Erythroblast (primary cell): ENCODE results near the gene WDR91.

ENCODE experiments used
- DNase-seq, 2 experiments: peaks; one replicate each; lab custom pipeline; 2025; lab: John Stamatoyannopoulos, UW
- GATA1 ChIP-seq: IDR thresholded peaks from 2 replicates; pipeline ENCODE4 v1.6.1; 2011; ENCODE audit warnings: low read depth, mild to moderate bottlenecking, control low read depth, low read length, moderate library complexity
- POLR2A ChIP-seq: IDR thresholded peaks from 2 replicates; pipeline ENCODE4 v1.6.1; 2011; ENCODE audit warnings: mild to moderate bottlenecking, low read length

Gene WDR91

DNA sequence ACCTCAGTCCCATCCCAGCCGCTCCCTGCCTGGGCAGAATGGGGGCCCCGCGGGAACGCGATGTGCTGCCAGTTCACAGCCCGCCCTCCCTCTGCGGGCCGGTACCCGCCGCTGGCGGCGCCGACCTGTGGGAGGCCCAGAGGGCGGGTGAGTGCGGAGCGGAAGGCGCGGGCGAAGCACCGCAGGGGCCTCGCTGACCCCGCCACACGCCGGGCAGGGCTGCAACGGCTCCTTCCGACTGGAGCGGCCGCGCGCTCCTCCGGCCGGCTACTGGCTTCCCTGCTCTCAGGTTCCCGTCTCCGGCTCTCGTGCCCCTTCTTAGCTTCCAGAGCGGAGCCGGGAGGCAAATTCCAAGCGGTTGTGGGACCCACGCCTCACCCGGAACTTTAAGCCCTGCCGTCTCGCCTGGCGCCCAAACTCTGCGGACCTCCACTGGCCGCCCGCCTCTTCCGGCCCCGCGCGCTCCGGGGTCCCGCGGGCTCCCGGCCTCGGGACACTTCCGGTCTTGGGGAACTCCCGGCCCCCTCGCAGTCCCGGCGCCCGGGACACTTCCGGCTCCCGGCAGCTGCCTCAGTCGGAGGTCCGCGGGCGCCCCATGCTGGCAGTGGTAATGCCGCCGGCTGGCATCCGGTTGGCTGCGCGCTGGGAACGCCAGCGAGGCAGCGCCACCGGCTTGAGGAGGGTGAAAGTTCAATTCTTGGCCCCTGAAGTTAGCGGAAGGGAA lies 40.9 kb downstream of the WDR91 start, which contains the start of gene CYREN:
Gene CYREN (minus strand): TSS at position 434 of the 724 bp plus-strand sequence. CDS start 1,785 bp downstream, outside the sequence.
- peak; percentile 96 for DNase-seq
- TF ChIP-seq POLR2A (peak; percentile 84), GATA1 (no peak)

DNA sequence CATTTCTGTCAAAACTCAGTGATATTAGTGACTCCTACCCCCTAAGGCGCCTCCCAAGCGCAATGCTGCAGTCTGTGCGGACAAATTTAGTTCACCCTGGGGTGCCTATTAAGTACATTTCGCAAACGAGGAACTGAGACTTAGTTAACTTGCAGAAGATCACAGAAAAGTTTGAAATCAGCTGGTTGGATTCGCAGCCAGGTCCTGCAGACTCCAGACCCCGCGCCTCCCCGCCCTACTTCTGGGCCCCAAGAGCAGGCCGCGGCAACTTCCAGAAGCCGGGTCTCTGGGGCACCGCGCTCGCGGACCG lies 41.4 kb downstream of the WDR91 start:
- no peak for DNase-seq
- no peak for TF ChIP-seq GATA1
- no peak for TF ChIP-seq POLR2A

DNA sequence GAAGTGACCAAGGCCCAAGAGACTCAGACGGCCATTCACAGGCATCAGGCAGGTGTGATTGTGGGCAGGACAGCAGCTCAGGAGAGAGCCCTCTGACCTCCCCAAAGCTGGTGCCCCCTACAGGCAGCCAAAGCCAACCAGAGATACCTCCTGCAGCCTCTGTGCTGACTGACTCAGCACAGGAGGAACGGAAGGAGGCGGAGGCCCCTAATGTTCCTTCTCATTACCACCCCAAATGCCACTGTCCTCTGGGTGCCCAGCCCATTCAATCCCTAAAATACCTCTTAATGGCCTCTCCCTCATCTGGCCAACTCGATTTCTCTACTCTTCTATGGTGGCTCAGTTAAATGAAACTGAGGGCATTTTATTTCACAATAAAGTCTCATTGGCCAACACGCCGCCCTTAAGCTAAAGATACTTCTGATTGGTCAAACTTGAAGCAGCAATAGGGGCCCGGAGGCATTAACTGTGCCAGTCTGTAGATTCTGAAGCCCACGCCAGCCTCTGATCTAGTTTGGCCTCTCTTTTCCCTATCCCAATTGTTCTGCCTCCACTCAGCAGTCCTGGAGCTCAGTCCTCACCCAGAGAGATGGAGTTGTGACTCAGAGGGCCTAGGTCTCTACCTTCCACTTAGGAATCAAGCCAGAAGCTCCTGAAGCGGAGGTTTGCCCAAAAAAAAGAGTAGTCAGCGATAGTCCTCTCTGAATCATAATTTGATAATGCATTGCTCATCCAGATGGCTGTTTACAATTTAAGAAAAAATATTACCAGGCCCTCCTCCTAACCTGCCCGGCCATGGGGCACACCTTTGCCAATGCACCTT lies 42.0 kb downstream of the WDR91 start:
- no peak for TF ChIP-seq POLR2A
- no peak for TF ChIP-seq GATA1
- DNase-seq = peak; percentile 82

DNA sequence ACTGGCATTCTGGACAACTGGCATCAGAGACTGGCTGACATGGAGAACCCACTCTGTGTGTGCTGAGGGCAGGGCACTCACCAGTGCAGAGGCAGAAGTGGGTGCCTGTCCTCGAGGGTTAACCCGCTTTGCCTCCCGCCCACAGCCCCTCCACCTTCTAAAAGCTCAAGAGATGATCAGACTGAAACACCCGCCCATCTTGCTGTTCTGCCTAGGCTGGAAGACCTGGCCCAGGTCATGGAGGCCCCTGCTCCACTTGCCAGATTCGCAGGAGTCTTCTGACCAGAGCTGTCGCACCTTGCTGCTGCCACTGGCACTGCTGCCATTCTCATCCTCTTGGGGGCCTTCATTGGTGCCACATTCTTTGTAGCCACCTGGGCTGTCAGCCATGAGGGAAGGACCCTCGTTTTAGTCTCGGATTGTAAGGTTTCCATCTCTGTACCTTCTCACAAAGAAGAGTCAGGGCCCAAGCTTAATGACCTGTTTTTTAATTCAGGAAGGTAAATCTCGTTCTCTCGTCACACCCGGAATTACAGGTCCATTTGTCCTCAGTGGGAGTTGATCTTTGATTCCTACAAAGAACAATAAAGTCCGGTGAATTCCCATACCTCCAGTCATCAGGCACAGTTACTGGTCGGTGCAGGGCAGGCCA lies 42.7 kb downstream of the WDR91 start:
- TF ChIP-seq POLR2A (no peak), GATA1 (no peak)
- DNase-seq = no peak

DNA sequence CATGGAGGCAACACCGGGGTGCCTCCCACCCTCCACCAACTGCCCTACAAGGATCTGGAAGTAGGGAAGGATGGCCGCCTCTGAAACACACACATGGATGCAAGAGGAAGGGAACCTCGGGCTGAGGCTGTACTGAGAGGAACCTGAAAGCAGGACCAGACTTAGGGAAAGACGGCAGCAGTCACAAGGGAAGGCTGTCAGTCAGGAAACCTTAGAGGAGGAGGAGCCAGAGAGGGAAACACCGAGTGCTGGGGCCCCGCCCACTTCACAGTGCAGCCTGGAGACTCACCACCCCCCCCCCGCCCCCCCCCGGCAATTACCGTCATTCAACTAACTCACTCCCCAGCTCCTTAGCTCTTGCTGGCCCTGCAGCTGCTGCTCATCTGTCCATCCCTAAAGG lies 43.3 kb downstream of the WDR91 start:
- DNase-seq = peak; percentile 49 to 70

DNA sequence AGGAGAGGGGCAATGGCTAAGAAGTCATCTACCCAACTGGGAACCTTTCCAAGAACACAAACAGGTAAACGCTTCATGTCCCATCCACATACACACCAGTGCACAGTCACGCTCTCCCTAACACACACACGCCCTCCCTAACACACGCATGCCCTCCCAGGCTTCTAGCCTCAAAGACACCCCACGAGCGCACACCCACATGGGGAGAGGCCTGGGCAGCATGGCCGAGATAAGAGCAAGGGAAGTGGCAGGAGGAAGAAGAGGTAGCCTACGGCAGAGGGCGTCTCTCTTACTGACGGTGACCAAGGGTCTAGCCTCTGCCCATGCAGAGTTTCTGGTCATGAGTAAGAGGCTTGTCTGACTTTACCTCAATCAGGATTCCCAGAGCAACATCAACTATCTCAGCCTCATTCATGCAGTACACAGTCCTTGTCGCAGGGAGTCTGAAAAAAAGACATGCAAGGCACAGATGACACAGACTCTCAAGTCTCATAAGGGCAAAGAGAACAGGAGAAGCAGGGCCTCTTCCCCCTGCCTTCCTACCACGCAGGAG lies 43.9 kb downstream of the WDR91 start:
- peak; percentile 69 to 76 for DNase-seq

More for the DNA sequence above, 43.3 kb downstream of the WDR91 start:
- TF ChIP-seq POLR2A = no peak
- no peak for TF ChIP-seq GATA1

DNA sequence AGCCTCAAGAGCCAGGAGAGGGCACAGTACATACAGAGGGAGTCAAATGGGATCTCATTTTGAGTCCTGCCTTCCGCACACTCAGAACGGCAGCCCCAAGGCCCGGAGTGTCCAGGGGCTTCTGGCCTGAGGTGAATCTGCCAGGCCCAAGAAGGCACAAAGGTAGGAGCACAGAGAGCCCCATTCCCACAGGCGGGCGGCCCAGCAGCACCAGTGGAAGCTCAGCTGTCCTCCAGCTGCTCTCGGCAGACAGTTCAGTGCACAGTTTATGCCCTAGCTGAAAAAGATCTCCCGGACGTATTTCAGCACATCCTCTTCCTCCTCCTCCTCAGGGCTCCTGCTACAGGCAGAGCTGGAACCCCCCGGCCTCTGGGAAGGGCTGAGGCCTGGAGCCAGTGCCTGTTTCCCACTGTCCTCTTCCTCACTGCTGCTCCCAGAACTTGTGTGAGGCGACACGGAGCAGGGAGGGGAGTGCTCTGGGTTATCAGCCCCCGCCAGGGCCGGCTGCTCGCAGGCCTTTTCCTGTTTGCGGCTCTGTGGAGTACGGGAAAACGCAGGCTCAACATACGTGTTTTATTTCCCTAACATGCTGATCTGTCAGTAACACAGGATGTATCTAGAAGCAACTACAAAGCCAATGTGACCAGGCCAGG lies 44.9 kb downstream of the WDR91 start:
- DNase-seq = no peak
- TF ChIP-seq POLR2A (no peak), GATA1 (no peak)

More for the DNA sequence above, 43.9 kb downstream of the WDR91 start:
- TF ChIP-seq POLR2A = no peak
- no peak for TF ChIP-seq GATA1

DNA sequence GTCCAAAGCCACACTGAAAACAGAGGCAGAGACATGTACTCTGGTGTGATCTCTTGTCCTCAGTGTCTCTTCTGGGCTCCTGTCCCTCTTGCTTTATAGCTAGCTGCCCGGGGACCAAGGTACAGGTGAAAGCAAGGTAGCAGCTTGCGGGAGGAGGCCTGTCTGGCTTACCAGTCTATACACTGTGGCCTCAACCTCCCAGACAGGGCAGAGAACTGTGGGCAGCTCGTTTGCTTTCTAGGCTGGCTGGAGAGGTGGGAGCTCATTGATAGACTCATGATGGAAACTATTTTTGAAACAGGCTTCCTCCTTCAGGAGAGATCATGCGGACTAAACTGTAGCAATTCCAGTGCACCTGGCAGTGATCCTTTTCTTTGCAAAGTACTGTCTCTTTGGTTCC lies 45.5 kb downstream of the WDR91 start:
- TF ChIP-seq POLR2A = no peak
- no peak for TF ChIP-seq GATA1

DNA sequence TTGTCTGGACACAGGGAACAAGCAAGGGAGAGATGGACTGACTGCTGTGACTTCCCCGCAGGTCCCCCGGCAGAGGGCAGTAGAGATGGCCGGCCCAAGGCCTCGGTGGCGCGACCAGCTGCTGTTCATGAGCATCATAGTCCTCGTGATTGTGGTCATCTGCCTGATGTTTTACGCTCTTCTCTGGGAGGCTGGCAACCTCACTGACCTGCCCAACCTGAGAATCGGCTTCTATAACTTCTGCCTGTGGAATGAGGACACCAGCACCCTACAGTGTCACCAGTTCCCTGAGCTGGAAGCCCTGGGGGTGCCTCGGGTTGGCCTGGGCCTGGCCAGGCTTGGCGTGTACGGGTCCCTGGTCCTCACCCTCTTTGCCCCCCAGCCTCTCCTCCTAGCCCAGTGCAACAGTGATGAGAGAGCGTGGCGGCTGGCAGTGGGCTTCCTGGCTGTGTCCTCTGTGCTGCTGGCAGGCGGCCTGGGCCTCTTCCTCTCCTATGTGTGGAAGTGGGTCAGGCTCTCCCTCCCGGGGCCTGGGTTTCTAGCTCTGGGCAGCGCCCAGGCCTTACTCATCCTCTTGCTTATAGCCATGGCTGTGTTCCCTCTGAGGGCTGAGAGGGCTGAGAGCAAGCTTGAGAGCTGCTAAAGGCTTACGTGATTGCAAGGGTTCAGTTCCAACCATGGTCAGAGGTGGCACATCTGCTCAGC lies 46.8 kb downstream of the WDR91 start:
- TF ChIP-seq GATA1 = no peak
- peak; percentile 30 for TF ChIP-seq POLR2A
- DNase-seq = no peak

More for the DNA sequence above, 45.5 kb downstream of the WDR91 start:
- DNase-seq = no peak

DNA sequence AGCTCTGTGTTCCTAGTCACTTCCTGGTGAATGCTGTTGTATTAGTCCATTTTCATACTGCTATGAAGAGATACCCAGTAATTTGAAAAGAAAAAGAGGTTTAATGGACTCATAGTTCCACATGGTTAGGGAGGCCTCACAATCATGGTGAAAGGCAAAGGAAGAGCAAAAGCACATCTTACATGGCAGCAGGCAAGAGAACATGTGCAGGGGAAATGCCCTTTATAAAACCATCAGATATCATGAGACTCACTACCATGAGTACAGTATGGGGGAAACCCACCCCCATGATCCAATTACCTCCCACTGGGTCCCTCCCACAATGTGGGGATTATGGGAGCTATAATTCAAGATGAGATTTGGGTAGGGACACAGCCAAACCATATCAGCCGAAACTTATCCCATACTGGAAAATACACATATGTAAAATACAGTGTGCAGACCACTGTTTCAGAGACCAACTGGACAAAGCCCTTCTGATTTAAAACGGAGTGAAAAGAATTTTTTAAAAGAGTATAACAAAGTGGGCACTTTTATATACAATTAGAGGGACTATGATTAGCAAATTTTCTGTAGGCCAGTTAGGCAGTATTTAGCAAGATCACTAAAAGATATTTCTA lies 48.8 kb downstream of the WDR91 start:
- TF ChIP-seq POLR2A (no peak), GATA1 (no peak)
- DNase-seq = peak; percentile 19 to 28

DNA sequence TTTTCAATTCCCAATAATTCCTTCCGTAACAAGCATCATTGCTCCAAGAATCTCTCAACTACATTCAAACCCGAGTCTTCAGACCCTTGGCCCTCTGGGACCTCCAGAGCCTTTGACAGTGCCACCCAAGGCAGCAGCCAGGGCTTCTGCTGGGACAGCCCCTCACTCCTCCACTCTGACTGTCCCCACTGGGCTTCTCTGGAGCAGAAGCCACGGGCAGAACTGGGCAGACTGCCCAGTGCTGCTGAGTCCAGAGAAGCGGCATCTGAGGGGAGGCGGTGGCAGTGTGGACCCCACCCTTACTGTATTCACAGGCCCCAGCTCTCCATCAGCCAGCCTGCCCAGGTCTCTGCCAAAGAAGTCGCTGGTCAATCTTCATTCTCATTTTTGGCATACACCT lies 49.7 kb downstream of the WDR91 start:
- DNase-seq = no peak
- TF ChIP-seq POLR2A (no peak), GATA1 (no peak)

DNA sequence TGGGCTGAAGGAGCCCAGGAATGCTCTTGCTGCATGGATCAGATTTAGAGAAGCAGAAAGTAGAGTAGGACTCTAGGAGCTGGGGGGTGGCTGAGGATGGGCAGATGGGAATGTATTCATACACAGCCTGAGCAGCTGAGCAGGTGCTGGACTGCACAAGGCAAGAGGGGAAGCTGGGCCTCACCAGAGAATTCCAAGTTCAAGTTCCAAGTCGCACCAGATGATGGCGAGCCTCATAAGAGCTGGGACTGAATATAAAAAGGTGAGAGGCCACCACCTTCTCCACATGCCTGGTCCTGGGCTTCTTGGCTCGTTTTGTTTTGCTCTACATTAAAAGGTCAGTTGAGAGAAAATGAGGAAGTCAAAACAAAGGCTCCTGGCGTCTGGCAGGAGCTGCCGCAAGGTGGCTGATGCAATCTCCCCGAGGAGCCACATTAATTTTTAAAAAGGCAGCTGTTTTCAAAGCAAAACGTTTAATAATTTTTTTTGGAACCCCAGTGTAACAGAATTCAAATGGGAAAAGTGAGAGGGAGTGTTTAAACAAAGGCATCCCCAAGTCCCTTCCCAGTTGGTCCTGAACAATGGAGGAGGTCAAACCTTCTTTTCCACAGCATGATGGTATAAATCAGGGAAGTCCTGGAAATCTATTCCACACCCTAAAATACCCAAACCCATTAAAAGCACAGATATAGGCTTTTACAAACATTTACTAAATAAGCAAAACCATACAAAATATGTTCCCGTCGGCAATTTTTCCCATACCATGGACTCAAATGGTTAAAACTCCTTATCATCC lies 50.3 kb downstream of the WDR91 start:
- DNase-seq = peak; percentile 21 to 51
- TF ChIP-seq GATA1 (no peak), POLR2A (peak; percentile 1)
